GM12892 (cell line): ENCODE results near the gene BBS4.

Source experiments
- POLR2A ChIP-seq: IDR thresholded peaks from 2 replicates; pipeline ENCODE4 v1.6.1; 2011; ENCODE audit warnings: low read depth, low read length, control low read depth
- POLR2AphosphoS5 ChIP-seq: IDR thresholded peaks from 2 replicates; pipeline ENCODE4 v1.6.1; 2011; ENCODE audit warnings: low read depth, low read length, control low read depth
- TAF1 ChIP-seq: IDR thresholded peaks from 2 replicates; pipeline ENCODE4 v1.6.1; 2011; ENCODE audit warnings: low read depth, mild to moderate bottlenecking, control low read depth, low read length, borderline replicate concordance

GRCh38 chr15:72751751-72752455, 65.9 kb downstream of the BBS4 start:
- TF ChIP-seq POLR2AphosphoS5 (no peak), POLR2A (no peak), TAF1 (no peak)
